Activated CD4-positive, alpha-beta T cell treated with anti-CD3 and anti-CD28 coated beads, Interleukin-2, Interleukin-4, amounts not matched to agents 100 ng/mL and 50 ng/mL, durations not matched to agents 16 hours and 8 hours (primary cell): ENCODE measurements around the gene POU5F2.

ENCODE experiments used
- DNase-seq: peaks from one replicate; pipeline ENCODE4 v3.0.0-alpha.2; 2020; ENCODE audit warnings: low spot score

The POU5F2 gene

GRCh38 chr5:93741136-93741811, at the start of gene POU5F2:
Gene POU5F2 (minus strand): TSS chr5:93741600. CDS start chr5:93741563, 37 bp downstream.
- DNase-seq = no peak

- no peak for DNase-seq
These were observed 49.0 kb upstream of the POU5F2 start for GRCh38 chr5:93790401-93790800.

GRCh38 chr5:93789173-93790067, 48.0 kb upstream of the POU5F2 start:
- DNase-seq = no peak

GRCh38 chr5:93787598-93787997, 46.2 kb upstream of the POU5F2 start:
- no peak for DNase-seq

GRCh38 chr5:93785475-93785874, 44.1 kb upstream of the POU5F2 start:
- no peak for DNase-seq

GRCh38 chr5:93782978-93783377, 41.6 kb upstream of the POU5F2 start:
- DNase-seq = no peak

GRCh38 chr5:93777620-93778019, 36.2 kb upstream of the POU5F2 start:
- DNase-seq = no peak

GRCh38 chr5:93756372-93756771, 15.0 kb upstream of the POU5F2 start:
- DNase-seq = no peak

GRCh38 chr5:93755716-93756115, 14.3 kb upstream of the POU5F2 start:
- DNase-seq = no peak

- DNase-seq = peak; percentile 22
These were observed 7.5 kb upstream of the POU5F2 start for GRCh38 chr5:93748875-93749397.

- DNase-seq = no peak
These were observed 5.1 kb upstream of the POU5F2 start for GRCh38 chr5:93746406-93747056.

GRCh38 chr5:93736284-93736683, 5.1 kb downstream of the POU5F2 start:
- no peak for DNase-seq

- no peak for DNase-seq
These were observed 6.0 kb downstream of the POU5F2 start for GRCh38 chr5:93735378-93735777.

- DNase-seq = no peak
These were observed 9.4 kb downstream of the POU5F2 start for GRCh38 chr5:93731987-93732386.

- DNase-seq = no peak
These were observed 14.8 kb downstream of the POU5F2 start for GRCh38 chr5:93726595-93726994.

- no peak for DNase-seq
These were observed 16.6 kb downstream of the POU5F2 start for GRCh38 chr5:93724791-93725190.

- DNase-seq = no peak
These were observed 17.7 kb downstream of the POU5F2 start for GRCh38 chr5:93723681-93724080.

- no peak for DNase-seq
These were observed 18.4 kb downstream of the POU5F2 start for GRCh38 chr5:93723005-93723404.

GRCh38 chr5:93722588-93722987, 18.8 kb downstream of the POU5F2 start:
- DNase-seq = no peak

GRCh38 chr5:93721511-93721910, 19.9 kb downstream of the POU5F2 start:
- DNase-seq = no peak

- peak; percentile 24 for DNase-seq
These were observed 20.3 kb downstream of the POU5F2 start for GRCh38 chr5:93721071-93721470.

GRCh38 chr5:93717162-93717561, 24.2 kb downstream of the POU5F2 start:
- DNase-seq = no peak

- DNase-seq = no peak
These were observed 24.9 kb downstream of the POU5F2 start for GRCh38 chr5:93716453-93716852.
